ENCODE data around the gene ARHGAP25.

The ARHGAP25 gene

DNA sequence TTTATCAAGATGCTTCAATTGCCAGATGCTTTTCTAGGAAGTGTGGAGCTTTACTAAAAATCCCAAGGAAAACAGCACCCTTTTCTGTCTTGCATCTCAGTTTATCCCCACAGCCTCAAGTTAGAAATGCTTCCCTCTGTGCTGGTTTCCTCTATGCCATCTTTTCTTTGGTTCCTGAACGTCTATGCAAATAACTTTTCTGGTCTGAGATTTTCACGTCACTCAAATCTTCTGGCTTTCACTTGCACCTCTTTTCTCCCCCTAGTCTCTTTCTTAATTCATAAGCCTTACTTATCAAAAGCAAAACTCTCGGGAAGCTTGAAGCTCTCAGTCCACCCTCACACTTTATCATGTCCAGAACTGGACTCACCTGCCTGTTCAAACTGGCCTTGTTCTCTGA lies 33.9 kb downstream of the ARHGAP25 start:
- DNase-seq (ENCODE audit: insufficient read length, low spot score) = no peak
- FAIRE-seq = no peak
- TF ChIP-seq POLR2AphosphoS5 (IDR thresholded peaks at IDR 0.05; ENCODE audit: low read depth, low read length) (no peak), POU2F2 (IDR thresholded peaks at IDR 0.05; ENCODE audit: low read depth, low read length) (no peak), PAX5 (IDR thresholded peaks at IDR 0.05; ENCODE audit: insufficient read depth, low read length, severe bottlenecking) (no peak)

GRCh38 chr2:68768951-68769350 lies 34.3 kb downstream of the ARHGAP25 start:
- no peak for TF ChIP-seq POLR2A (IDR thresholded peaks at IDR 0.05; ENCODE audit: low read depth, low read length)
- no peak for TF ChIP-seq POU2F2 (IDR thresholded peaks at IDR 0.05; ENCODE audit: low read depth, low read length)
- no peak for TF ChIP-seq POLR2AphosphoS5 (IDR thresholded peaks at IDR 0.05; ENCODE audit: low read depth, low read length)
- TF ChIP-seq TAF1 (IDR thresholded peaks at IDR 0.05; ENCODE audit: low read depth, low read length) = no peak
- no peak for TF ChIP-seq SPI1 (IDR thresholded peaks at IDR 0.05; ENCODE audit: low read depth, low read length)
- no peak for TF ChIP-seq PAX5 (IDR thresholded peaks at IDR 0.05; ENCODE audit: insufficient read depth, low read length, severe bottlenecking)
- no peak for DNase-seq (ENCODE audit: insufficient read length, low spot score)
- no peak for FAIRE-seq

DNA sequence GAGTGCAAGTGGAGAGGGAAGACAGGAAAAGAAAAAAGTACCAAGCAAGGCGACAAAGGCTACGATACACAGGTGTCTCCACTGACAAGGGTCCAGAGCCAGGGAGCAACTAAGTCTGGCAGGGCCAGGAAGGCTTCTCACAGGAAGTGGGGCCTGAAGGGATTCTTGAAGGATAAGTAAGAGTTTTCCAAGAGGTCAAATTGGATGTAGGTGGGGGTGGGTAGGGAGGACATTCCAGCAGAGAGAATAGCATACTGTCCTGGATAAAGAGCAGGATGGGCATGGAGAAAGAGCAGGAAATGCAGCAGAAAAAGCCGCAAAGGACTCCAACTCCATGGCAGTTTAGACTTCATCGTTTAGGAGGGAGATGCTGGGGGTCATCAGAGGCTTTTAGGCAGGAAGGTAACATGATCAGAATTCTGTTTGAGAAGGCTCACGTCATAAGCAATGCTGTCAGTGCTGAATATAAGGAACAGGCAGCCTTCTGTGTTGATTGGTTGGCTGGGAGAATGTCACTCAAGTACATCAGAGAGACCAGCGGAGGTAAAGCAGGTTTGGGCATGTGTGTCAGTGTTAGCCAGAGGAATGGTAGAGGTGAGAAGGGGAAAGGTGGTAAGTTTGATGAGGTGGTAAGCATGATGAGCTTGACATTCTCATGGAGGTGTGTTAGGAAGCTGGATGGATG lies 35.1 kb downstream of the ARHGAP25 start:
- DNase-seq (ENCODE audit: insufficient read length, low spot score) (no peak), FAIRE-seq (peak; percentile 63)
- TF ChIP-seq POLR2AphosphoS5 (IDR thresholded peaks at IDR 0.05; ENCODE audit: low read depth, low read length) (no peak), POLR2A (IDR thresholded peaks at IDR 0.05; ENCODE audit: low read depth, low read length) (no peak), POU2F2 (IDR thresholded peaks at IDR 0.05; ENCODE audit: low read depth, low read length) (no peak), SPI1 (IDR thresholded peaks at IDR 0.05; ENCODE audit: low read depth, low read length) (no peak), TAF1 (IDR thresholded peaks at IDR 0.05; ENCODE audit: low read depth, low read length) (no peak), PAX5 (IDR thresholded peaks at IDR 0.05; ENCODE audit: insufficient read depth, low read length, severe bottlenecking) (no peak)

GRCh38 chr2:68770271-68771111 lies 35.9 kb downstream of the ARHGAP25 start:
- DNase-seq (ENCODE audit: insufficient read length, low spot score) = no peak

GRCh38 chr2:68771211-68771751 lies 36.7 kb downstream of the ARHGAP25 start:
- DNase-seq (ENCODE audit: insufficient read length, low spot score) = no peak
- no peak for FAIRE-seq
- TF ChIP-seq POU2F2 (IDR thresholded peaks at IDR 0.05; ENCODE audit: low read depth, low read length) = no peak
- no peak for TF ChIP-seq TAF1 (IDR thresholded peaks at IDR 0.05; ENCODE audit: low read depth, low read length)
- no peak for TF ChIP-seq PAX5 (IDR thresholded peaks at IDR 0.05; ENCODE audit: insufficient read depth, low read length, severe bottlenecking)
- no peak for TF ChIP-seq SPI1 (IDR thresholded peaks at IDR 0.05; ENCODE audit: low read depth, low read length)
- TF ChIP-seq POLR2A (IDR thresholded peaks at IDR 0.05; ENCODE audit: low read depth, low read length) = no peak
- no peak for TF ChIP-seq POLR2AphosphoS5 (IDR thresholded peaks at IDR 0.05; ENCODE audit: low read depth, low read length)

More at GRCh38 chr2:68770271-68771111, 35.9 kb downstream of the ARHGAP25 start:
- TF ChIP-seq TAF1 (IDR thresholded peaks at IDR 0.05; ENCODE audit: low read depth, low read length) (no peak), SPI1 (IDR thresholded peaks at IDR 0.05; ENCODE audit: low read depth, low read length) (peak; percentile 69), PAX5 (IDR thresholded peaks at IDR 0.05; ENCODE audit: insufficient read depth, low read length, severe bottlenecking) (no peak)
- FAIRE-seq = peak; percentile 20

DNA sequence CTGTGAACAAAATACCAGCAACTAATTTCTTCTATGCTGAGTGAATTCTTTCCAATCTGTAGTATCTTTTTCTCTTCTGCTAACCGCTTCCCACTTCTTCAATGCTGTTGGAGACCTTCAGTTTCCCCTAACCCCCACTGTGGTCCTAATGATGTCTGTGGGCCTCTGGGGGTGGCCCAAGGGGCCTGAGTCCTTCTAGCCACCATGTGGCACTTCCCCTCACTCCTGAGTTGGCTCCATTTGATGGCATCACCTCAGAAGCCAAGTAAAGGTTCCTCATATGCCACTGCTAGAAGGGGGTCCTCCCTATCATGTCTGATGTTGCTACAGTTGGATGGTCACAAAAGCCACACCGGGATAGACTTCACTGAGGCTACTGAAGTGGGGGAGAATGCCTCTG lies 37.5 kb downstream of the ARHGAP25 start:
- no peak for FAIRE-seq
- TF ChIP-seq SPI1 (IDR thresholded peaks at IDR 0.05; ENCODE audit: low read depth, low read length) = no peak
- TF ChIP-seq POLR2A (IDR thresholded peaks at IDR 0.05; ENCODE audit: low read depth, low read length) = no peak
- no peak for TF ChIP-seq TAF1 (IDR thresholded peaks at IDR 0.05; ENCODE audit: low read depth, low read length)
- TF ChIP-seq PAX5 (IDR thresholded peaks at IDR 0.05; ENCODE audit: insufficient read depth, low read length, severe bottlenecking) = no peak
- TF ChIP-seq POU2F2 (IDR thresholded peaks at IDR 0.05; ENCODE audit: low read depth, low read length) = no peak
- no peak for DNase-seq (ENCODE audit: insufficient read length, low spot score)

- TF ChIP-seq POU2F2 (IDR thresholded peaks at IDR 0.05; ENCODE audit: low read depth, low read length) (0 out of 2 replicates have a peak, but pooled peaks have one; percentile 34), PAX5 (IDR thresholded peaks at IDR 0.05; ENCODE audit: insufficient read depth, low read length, severe bottlenecking) (no peak), SPI1 (IDR thresholded peaks at IDR 0.05; ENCODE audit: low read depth, low read length) (peak; percentile 95), POLR2A (IDR thresholded peaks at IDR 0.05; ENCODE audit: low read depth, low read length) (no peak), POLR2AphosphoS5 (IDR thresholded peaks at IDR 0.05; ENCODE audit: low read depth, low read length) (no peak), TAF1 (IDR thresholded peaks at IDR 0.05; ENCODE audit: low read depth, low read length) (no peak)
- DNase-seq (ENCODE audit: insufficient read length, low spot score) = peak; percentile 56
- FAIRE-seq = peak; percentile 91
These were observed 40.1 kb downstream of the ARHGAP25 start for GRCh38 chr2:68774569-68775271.

GRCh38 chr2:68775272-68775842 lies 40.7 kb downstream of the ARHGAP25 start:
- no peak for TF ChIP-seq PAX5 (IDR thresholded peaks at IDR 0.05; ENCODE audit: insufficient read depth, low read length, severe bottlenecking)
- no peak for TF ChIP-seq POLR2AphosphoS5 (IDR thresholded peaks at IDR 0.05; ENCODE audit: low read depth, low read length)
- TF ChIP-seq POLR2A (IDR thresholded peaks at IDR 0.05; ENCODE audit: low read depth, low read length) = no peak
- no peak for TF ChIP-seq POU2F2 (IDR thresholded peaks at IDR 0.05; ENCODE audit: low read depth, low read length)
- no peak for TF ChIP-seq SPI1 (IDR thresholded peaks at IDR 0.05; ENCODE audit: low read depth, low read length)
- TF ChIP-seq TAF1 (IDR thresholded peaks at IDR 0.05; ENCODE audit: low read depth, low read length) = no peak
- DNase-seq (ENCODE audit: insufficient read length, low spot score) (no peak), FAIRE-seq (peak; percentile 72)

Measured in GM12891 (cell line).